Neural crest cell (in vitro differentiated cells): Measurements from ENCODE around the gene UNC50. TPM values are rescaled to one million over a fixed set of nuclear protein-coding genes. Genes with fewer than 3 reads are reported as not detected.
A peak's percentile ranks its signal among the peaks of the same experiment; 100 is the strongest.

Source experiments
- DNase-seq: peaks from one replicate; pipeline ENCODE4 v3.0.0; 2021; ENCODE audit warnings: low read depth, mixed read lengths, low spot score
- H3K27ac Mint-ChIP-seq: one replicate; pipeline ENCODE4 v1.8.0; 2021; ENCODE audit warnings: mild to moderate bottlenecking, mixed read lengths; ENCODE audit not compliant: unreplicated experiment
- H3K27me3 Mint-ChIP-seq: 2 replicates; pipeline ENCODE4 v1.8.0; 2021; ENCODE audit warnings: low read depth, mild to moderate bottlenecking, mixed read lengths
- H3K36me3 Mint-ChIP-seq: 2 replicates; pipeline ENCODE4 v1.8.0; 2021; ENCODE audit warnings: low read depth, mild to moderate bottlenecking, mixed read lengths
- H3K4me1 Mint-ChIP-seq: 2 replicates; pipeline ENCODE4 v1.8.0; 2021; ENCODE audit warnings: mixed read lengths
- H3K4me3 Mint-ChIP-seq: one replicate; pipeline ENCODE4 v1.8.0; 2021; ENCODE audit warnings: mild to moderate bottlenecking, mixed read lengths
- H3K9me3 Mint-ChIP-seq: 2 replicates; pipeline ENCODE4 v1.8.0; 2021; ENCODE audit warnings: mixed read lengths
- total RNA-seq: library from RNA; stranded (reverse); gene quantifications from 2 replicates; pipeline ENCODE4 v1.2.1, GENCODE V29; 2021
- TF ChIP-seq, protein P1 (sequence below): fragments of 200-600 bp; sonication (generic); conservative IDR thresholded peaks from 2 replicates; pipeline ENCODE4 v1.5.0; 2021; ENCODE audit warnings: antibody characterized with exemption, mild to moderate bottlenecking

The UNC50 gene
- total RNA-seq, 1 donor from 2014 or later, result 48.3 TPM

- Mint-ChIP-seq H3K27me3 (no peaks in the 10 kb centered on the region), H3K4me3 (no peak overlapping the region), H3K9me3 (peaks cover 11% of the 10 kb centered on the region), H3K4me1 (no peaks in the 10 kb centered on the region), H3K27ac (peak overlapping the region; percentile 3), H3K36me3 (peaks cover 17% of the 10 kb centered on the region)
- TF ChIP-seq, protein P1, sequence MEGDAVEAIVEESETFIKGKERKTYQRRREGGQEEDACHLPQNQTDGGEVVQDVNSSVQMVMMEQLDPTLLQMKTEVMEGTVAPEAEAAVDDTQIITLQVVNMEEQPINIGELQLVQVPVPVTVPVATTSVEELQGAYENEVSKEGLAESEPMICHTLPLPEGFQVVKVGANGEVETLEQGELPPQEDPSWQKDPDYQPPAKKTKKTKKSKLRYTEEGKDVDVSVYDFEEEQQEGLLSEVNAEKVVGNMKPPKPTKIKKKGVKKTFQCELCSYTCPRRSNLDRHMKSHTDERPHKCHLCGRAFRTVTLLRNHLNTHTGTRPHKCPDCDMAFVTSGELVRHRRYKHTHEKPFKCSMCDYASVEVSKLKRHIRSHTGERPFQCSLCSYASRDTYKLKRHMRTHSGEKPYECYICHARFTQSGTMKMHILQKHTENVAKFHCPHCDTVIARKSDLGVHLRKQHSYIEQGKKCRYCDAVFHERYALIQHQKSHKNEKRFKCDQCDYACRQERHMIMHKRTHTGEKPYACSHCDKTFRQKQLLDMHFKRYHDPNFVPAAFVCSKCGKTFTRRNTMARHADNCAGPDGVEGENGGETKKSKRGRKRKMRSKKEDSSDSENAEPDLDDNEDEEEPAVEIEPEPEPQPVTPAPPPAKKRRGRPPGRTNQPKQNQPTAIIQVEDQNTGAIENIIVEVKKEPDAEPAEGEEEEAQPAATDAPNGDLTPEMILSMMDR, result no peak
- DNase-seq, result no peak
Measured at GRCh38 chr2:98663511-98664090, 55.2 kb downstream of the UNC50 start.

DNA sequence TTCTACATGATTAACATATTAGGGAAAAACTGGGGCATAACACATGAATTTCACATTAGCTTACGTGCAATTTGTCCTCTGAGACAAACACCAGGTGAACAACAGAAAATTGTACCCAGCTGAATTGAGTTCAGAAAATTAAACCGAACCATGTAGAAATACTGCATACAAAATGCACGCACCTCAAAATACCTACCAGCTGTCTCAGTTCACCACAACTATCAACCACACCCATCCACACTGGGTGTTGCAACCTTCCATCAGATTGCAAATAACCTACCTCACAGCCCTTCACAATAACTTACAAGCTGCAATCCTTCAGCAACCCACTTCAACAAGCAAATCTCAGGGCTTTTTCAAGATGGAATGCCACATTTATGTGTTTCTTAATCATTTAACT, 55.9 kb downstream of the UNC50 start:
- Mint-ChIP-seq H3K36me3 (peaks cover 17% of the 10 kb centered on the region), H3K27ac (no peak overlapping the region), H3K4me3 (no peak overlapping the region), H3K9me3 (peaks cover 11% of the 10 kb centered on the region), H3K4me1 (no peaks in the 10 kb centered on the region), H3K27me3 (no peaks in the 10 kb centered on the region)
- TF ChIP-seq, protein P1, result no peak
- DNase-seq, result no peak

DNA sequence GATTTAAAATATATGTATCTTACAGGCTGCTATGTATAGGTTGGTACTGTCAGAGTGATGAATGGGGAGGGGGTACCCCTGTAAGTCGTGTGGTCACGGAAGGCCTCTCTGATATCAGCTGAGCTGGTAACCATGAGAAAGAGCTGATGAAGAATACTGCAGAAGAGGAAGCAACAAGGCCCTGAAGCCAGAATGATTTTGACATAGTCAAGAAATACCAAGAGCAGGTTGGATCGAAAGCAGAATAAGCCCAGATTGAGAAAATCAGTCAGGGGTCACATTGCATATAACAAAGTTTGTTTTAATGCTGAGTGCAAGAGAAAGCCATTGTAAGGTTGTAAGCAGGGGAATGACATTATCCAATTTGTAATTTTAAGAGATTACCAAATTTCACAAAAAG, 57.3 kb downstream of the UNC50 start:
- DNase-seq, result no peak
- TF ChIP-seq, protein P1, result no peak
- H3K4me3 Mint-ChIP-seq, result no peak overlapping the region
- no peaks in the 10 kb centered on the region for H3K4me1 Mint-ChIP-seq
- peaks cover 13% of the 10 kb centered on the region for H3K36me3 Mint-ChIP-seq
- H3K9me3 Mint-ChIP-seq, result peaks cover 9% of the 10 kb centered on the region
- no peaks in the 10 kb centered on the region for H3K27me3 Mint-ChIP-seq
- H3K27ac Mint-ChIP-seq, result no peak overlapping the region

Other genes with a start within 250 kb of the UNC50 start
- 29.9 and 32.4 TPM in 2 replicates for gene INPP4A, start 163.7 kb upstream of the UNC50 start, total RNA-seq
- gene COA5, start 77 bp upstream of the UNC50 start, total RNA-seq, result 33.7 and 34.6 TPM in 2 replicates
- gene MGAT4A, start 122.5 kb downstream of the UNC50 start, total RNA-seq, result 11.5 and 12.2 TPM in 2 replicates